ENCODE data around the gene ENDOU.
A peak's percentile ranks its signal among the peaks of the same experiment; 100 is the strongest.

Gene ENDOU

GRCh38 chr12:47742253-47742825 lies 17.0 kb upstream of the ENDOU start:
- peak; percentile 64 to 76 for DNase-seq

DNA sequence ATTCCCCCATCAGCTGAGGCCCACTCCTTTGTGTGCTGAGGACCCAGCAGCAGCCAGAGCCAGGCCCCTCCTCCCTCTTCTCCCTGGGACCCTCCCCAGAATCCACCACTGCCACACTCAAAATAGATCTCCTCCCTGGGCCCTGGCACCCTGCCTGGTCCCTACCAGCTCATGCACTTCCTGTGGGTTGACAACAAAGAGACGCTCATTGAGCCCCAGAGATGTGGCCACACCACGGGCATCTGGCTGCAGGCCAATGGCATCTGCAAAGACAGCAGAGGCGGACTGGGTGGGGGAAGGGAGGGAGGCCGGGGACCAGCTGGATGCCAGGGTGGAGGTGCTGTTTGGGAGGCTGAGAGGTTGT lies 16.0 kb upstream of the ENDOU start:
- peak; percentile 76 to 81 for DNase-seq

- peak in 1 of 2 donors; percentile 30 for DNase-seq
These were observed 15.5 kb upstream of the ENDOU start for GRCh38 chr12:47740606-47741339.

- DNase-seq: peak in 1 of 2 donors; percentile 20
These were observed 14.7 kb upstream of the ENDOU start for GRCh38 chr12:47739979-47740378.

- DNase-seq: no peak
These were observed 14.0 kb upstream of the ENDOU start for GRCh38 chr12:47739297-47739696.

- DNase-seq: no peak
These were observed 12.8 kb upstream of the ENDOU start for GRCh38 chr12:47737936-47738594.

DNA sequence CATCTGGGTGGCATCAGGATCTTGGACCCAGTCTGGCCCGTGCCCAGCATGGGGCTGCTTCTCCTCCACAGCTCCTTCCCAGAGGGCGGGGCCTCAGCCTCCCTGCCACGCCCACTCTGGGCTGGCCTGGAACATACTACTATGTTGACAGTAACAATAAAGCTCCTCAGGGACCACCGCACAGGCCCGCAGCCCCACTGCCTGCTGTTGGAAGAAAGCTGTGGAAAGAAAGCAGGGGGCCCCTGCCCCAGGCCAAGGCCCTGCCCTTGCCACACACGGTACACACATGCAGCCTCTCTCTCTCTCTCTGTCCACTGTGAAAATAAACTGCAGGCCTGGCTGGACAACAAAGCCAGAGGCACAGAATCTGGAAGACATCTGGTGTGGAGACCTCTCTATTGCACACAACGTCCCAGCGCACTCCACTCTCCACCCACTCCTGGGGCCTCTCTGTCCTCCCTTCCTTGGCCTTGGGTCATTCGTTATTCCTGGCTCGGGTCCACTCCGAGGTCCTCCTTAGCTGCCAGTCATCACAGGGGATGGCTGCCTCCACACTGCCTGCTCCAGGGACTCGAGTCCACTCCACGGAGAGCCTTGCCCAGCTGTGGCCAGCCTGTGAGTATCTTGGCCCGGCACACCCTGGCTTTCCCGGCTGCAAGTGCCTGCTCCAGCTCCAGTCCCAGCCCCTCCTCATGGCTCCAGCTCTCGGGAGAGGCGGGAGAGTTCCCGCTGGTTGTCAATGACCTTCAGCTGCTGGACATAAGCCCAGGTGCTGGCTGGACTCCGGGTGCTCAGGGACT lies 11.8 kb upstream of the ENDOU start:
- no peak for DNase-seq

GRCh38 chr12:47736216-47736615 lies 10.9 kb upstream of the ENDOU start:
- no peak for DNase-seq

DNA sequence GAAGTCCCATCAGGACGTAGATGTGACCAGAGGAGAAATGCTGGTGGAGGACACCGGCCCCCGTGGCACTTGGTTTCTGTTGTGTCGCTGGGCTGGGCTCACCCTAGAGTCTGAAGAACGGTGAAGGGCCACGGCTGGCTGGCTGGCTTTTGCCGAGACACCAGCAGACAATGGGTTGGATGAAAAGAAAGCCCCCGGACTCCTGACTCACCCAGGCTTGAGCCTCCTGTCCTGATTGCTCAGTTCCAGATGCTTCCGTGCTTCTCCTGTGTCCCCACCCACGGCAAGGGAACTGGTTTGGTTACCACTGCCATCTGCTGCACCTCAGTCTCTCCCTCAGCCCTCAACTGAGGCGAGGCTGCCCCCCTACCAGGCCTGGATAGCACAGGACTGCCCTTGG lies 10.4 kb upstream of the ENDOU start:
- no peak for DNase-seq

GRCh38 chr12:47734725-47735480 lies 9.6 kb upstream of the ENDOU start:
- DNase-seq: no peak

DNA sequence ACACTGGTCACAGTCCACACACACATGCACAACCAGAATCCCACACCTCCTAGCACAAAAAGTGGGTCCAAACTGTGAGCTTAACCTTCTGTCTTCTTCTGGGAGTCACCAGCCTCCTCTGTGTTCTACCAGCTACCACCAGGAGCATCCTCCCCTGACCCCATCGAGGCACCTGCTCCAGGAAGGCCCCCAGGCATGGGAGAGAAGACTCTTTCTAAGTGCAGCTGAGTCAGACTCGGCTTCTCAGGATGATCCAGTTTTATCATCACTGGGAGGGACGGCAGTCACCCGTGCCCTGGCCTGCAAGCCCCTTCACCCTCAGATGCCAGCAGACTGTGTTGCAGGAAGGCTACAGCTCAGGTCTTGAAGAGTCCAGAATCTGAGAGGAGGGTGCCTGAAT lies 7.9 kb upstream of the ENDOU start:
- DNase-seq: no peak

GRCh38 chr12:47732504-47732903 lies 7.2 kb upstream of the ENDOU start:
- DNase-seq: no peak

DNA sequence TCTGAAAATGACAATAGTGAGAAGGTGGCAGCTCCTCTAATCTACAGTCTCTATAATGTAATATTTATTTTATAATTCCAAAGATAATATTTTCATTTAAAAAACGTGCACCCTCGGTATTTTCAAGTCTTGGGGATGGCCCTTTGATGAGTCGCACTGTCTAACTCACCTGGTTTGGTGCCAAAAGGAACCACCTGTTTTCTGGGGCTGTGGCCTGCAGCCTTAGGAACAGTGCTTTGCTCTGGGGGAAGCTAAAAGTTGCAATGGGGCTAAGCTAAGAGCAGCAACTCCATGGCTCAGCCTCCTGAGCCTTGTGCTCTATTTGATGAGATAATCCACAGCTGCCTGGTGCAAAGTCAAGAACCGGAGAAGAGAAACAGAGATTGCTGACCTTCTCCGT lies 6.4 kb upstream of the ENDOU start:
- DNase-seq: no peak

- DNase-seq: no peak
These were observed 5.1 kb upstream of the ENDOU start for GRCh38 chr12:47730341-47730744.

- DNase-seq: no peak
These were observed 3.9 kb upstream of the ENDOU start for GRCh38 chr12:47729233-47729632.

- no peak for DNase-seq
These were observed 603 bp upstream of the ENDOU start for GRCh38 chr12:47725893-47726292.

GRCh38 chr12:47722941-47723631 lies 2.2 kb downstream of the ENDOU start:
- no peak for DNase-seq

DNA sequence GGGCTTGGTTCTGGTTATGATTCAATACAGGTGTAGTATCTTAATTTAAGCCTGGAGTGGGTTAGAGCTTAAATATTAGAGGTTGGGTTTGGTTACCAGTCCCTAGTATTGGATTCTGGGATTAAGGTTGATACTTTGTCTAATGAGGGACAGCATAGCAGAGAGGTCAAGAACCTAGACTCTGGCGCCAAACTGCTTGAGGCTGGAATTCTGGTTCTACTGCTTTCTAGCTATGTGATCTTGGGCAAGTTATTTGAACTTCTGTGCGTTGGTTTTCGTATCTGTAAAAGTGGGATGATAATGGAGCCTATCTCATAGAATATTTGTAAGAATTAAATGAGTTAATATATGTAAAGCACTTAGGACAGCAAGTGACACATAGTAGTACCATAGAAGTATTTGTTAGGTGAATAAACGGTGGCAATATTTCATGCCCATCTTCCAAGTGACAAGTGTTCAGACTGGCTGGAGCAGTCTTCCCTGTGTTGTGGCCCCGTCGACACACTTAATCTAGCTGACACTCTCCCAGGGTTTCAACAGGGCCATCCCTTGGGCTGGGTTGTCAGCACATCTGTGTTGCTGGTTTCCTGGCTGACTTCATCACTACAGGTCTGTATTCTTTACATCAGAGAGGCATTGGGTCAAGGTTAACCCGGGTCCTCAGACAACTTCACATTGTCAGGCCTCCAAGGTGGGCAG lies 3.0 kb downstream of the ENDOU start:
- no peak for DNase-seq

- peak in 1 of 2 donors; percentile 28 for DNase-seq
These were observed 3.8 kb downstream of the ENDOU start for GRCh38 chr12:47721431-47721973.

DNA sequence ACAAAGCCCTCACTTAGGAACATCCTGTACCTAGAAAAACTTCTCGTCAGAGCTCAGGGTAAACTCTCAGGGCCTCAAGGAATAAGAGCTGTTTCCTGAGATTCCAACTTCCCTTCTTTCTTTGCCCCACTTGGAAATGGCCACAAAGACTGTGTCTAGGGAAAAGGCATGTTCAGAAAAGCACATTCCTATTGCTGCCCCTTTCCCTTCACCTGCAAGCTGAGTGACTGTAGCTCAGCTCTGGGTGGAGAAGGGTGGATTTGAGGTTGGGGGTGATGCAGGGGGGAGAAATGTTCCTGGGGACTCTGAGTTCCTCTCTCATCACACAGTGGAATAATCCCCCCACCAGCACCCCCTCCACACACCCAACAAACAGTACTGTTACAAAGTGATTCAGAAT lies 6.8 kb downstream of the ENDOU start:
- no peak for DNase-seq
